Thyroid gland (tissue), 4 donors: ENCODE results near the gene CEP250. TPM values are rescaled to one million over a fixed set of nuclear protein-coding genes. Genes with fewer than 3 reads are reported as not detected.

Source experiments
- DNase-seq, 2 donors: peaks; one replicate each; pipeline ENCODE4 v3.0.0-alpha.2; 2019
- H3K27ac ChIP-seq, 3 donors: fragments of 200-600 bp; sonication (generic); 1 replicate in 2 of 3; 2 replicates in 1 of 3; pipeline ENCODE4 v1.5.1; 2016 to 2019; ENCODE audit warnings: mild to moderate bottlenecking in 1 of 3, moderate library complexity in 1 of 3
- H3K27me3 ChIP-seq: fragments of 200-600 bp; sonication (generic); one replicate; pipeline ENCODE4 v1.5.1; 2019
- H3K36me3 ChIP-seq, 2 donors: fragments of 200-600 bp; sonication (generic); one replicate each; pipeline ENCODE4 v1.5.1; 2016 to 2019
- H3K4me1 ChIP-seq, 2 donors: fragments of 200-600 bp; sonication (generic); one replicate each; pipeline ENCODE4 v1.5.1; 2017 to 2019
- H3K4me3 ChIP-seq, 3 donors: fragments of 200-600 bp; sonication (generic); replicated peaks in 1 of 3; 1 replicate in 2 of 3; 2 replicates in 1 of 3; pipeline ENCODE4 v1.5.1; 2016; ENCODE audit warnings: mild to moderate bottlenecking in 1 of 3
- H3K9me3 ChIP-seq: fragments of 200-600 bp; sonication (generic); one replicate; pipeline ENCODE4 v1.5.1; 2017
- POLR2A ChIP-seq, 2 donors: fragments of 450-650 bp; IDR thresholded peaks; one replicate each; pipeline ENCODE4 v1.6.1; 2017; ENCODE audit warnings: antibody characterized with exemption in 2 of 2, mild to moderate bottlenecking in 2 of 2, moderate library complexity in 1 of 2
- WGBS, 2 donors: methylation state at CpG; one replicate each; pipeline ENCODE4 v1.1.5; 2017; 5-methylcytosine and 5-hydroxymethylcytosine counted together
- intact Hi-C: fragments of 100-400 bp; cut with DNase I; formaldehyde crosslinking; loops from one replicate; pipeline ENCODE4 v1.15.1; 2023
- total RNA-seq, 4 donors: library from RNA; depleted of rRNA; stranded (reverse); fragments of >200 nt; gene quantifications; one replicate each; pipeline ENCODE4 v1.2.3, GENCODE V29; 2016
- TF ChIP-seq, protein P1 (sequence below), 6 experiments: fragments of 200-600 bp in 3 of 6; fragments of 450-650 bp in 3 of 6; sonication (generic) in 3 of 6; IDR thresholded peaks; one replicate each; pipeline ENCODE4 v1.5.1; 2016 to 2019; ENCODE audit warnings: antibody characterized with exemption in 6 of 6, mild to moderate bottlenecking in 2 of 6, inconsistent platforms in 1 of 6, moderate library complexity in 1 of 6

The CEP250 gene
- total RNA-seq, 4 donors from 2014 or later = 17.5 to 198 (median 34.8) TPM

DNA sequence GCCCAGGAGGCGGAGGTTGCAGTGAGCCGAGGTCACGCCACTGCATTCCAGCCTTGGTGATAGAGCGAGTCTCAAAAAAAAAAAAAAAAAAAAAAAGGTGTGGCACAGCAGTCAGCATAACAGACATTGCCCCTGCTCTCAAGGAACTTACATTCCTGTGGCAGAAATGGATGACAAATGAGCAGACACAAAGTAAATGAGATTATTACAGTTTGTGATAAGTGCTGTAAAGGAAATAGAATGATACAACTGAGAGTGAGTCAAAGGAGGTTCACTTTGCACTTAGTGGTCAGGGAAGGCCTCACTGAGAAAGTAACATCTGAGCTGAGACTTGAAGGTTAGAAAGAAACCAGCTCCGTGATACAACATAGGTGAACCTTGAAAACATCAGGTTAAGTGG is 36.4 kb downstream of the CEP250 start:
- Histone ChIP-seq H3K4me1 (no peaks in the 10 kb centered on the region), H3K27ac (no peak overlapping the region), H3K36me3 (peaks cover 43 to 46% of the 10 kb centered on the region in 2 donors), H3K4me3 (no peak overlapping the region), H3K9me3 (no peaks in the 10 kb centered on the region), H3K27me3 (no peaks in the 10 kb centered on the region)
- no peak for DNase-seq
- 94 to 96% methylated on average over 5 of the region's 5 CpGs for WGBS, 2 donors
- intact Hi-C loops = no loop called here
- TF ChIP-seq POLR2A (IDR thresholded peaks at IDR 0.05) = no peak
- TF ChIP-seq, protein P1, sequence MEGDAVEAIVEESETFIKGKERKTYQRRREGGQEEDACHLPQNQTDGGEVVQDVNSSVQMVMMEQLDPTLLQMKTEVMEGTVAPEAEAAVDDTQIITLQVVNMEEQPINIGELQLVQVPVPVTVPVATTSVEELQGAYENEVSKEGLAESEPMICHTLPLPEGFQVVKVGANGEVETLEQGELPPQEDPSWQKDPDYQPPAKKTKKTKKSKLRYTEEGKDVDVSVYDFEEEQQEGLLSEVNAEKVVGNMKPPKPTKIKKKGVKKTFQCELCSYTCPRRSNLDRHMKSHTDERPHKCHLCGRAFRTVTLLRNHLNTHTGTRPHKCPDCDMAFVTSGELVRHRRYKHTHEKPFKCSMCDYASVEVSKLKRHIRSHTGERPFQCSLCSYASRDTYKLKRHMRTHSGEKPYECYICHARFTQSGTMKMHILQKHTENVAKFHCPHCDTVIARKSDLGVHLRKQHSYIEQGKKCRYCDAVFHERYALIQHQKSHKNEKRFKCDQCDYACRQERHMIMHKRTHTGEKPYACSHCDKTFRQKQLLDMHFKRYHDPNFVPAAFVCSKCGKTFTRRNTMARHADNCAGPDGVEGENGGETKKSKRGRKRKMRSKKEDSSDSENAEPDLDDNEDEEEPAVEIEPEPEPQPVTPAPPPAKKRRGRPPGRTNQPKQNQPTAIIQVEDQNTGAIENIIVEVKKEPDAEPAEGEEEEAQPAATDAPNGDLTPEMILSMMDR (IDR thresholded peaks at IDR 0.05) = no peak

DNA sequence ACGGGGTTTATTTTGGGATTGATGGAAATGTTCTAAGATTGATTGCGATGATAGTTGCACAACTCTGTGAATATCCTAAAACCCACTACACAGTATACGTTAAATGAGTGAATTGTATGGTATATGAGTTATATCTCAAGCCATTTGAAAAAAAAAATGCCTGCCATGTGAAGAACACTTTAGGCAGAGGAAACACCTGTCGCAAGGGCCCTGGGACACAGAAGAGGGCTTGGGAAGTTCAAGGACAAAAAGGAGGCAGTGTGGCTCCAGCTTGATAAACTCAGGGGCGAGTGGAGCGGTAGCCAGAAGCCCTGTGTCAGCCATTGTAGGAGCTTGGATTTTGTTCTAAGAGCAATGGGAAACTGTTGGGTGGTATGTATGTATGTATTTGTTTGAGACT is 37.0 kb downstream of the CEP250 start:
- TF ChIP-seq POLR2A (IDR thresholded peaks at IDR 0.05) = no peak
- TF ChIP-seq, protein P1 (IDR thresholded peaks at IDR 0.05) = no peak
- DNase-seq = no peak
- Histone ChIP-seq H3K4me3 (no peak overlapping the region), H3K27ac (no peak overlapping the region), H3K36me3 (peaks cover 41 to 46% of the 10 kb centered on the region in 2 donors), H3K27me3 (no peaks in the 10 kb centered on the region), H3K4me1 (no peaks in the 10 kb centered on the region), H3K9me3 (no peaks in the 10 kb centered on the region)
- intact Hi-C loops = no loop called here
- 97% methylated on average over 6 of the region's 6 CpGs for WGBS, 2 donors

DNA sequence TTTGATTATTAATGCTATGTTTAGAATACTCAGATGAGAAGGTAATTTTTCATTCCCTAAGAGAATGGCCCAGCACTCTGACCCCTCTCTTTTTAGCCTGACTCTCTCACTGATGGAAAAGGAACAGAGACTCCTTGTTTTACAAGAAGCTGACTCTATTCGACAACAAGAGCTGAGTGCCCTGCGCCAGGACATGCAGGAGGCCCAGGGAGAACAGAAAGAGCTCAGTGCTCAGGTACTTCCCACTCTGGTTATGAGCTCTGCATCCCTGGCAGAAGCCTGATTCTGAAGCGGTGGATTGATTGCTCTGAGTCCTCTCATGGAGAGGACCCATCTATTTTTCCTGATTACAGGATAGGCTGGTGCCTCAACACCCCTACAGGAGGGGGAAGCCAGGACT is 41.1 kb downstream of the CEP250 start:
- DNase-seq = no peak
- Histone ChIP-seq H3K4me1 (no peaks in the 10 kb centered on the region), H3K36me3 (peaks cover 36 to 67% of the 10 kb centered on the region in 2 donors), H3K27ac (no peak overlapping the region), H3K27me3 (no peaks in the 10 kb centered on the region), H3K4me3 (no peak overlapping the region), H3K9me3 (no peaks in the 10 kb centered on the region)
- 91 to 93% methylated on average over 3 of the region's 3 CpGs for WGBS, 2 donors
- TF ChIP-seq, protein P1 (IDR thresholded peaks at IDR 0.05) = no peak
- TF ChIP-seq POLR2A (IDR thresholded peaks at IDR 0.05) = no peak
- intact Hi-C loops = no loop called here

DNA sequence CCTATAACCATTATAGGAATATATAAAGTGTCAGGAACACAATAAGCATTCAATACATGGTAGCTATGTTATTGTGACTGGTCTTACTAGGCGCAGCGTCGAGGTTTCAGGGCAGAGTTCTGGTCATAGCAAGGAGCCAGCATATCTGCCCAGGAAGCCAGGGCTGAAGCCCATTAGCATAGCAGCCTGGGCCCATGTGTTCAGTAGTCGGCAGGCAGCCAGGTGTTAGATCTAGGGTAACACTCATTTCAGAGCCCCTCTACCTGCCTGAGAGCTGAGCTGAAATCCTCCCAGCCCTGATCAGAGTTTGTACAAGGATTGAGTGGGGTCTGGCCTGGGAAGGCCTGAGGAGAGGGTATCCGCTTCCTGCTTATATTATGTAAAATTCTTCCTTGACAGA is 41.9 kb downstream of the CEP250 start:
- H3K4me1 ChIP-seq = no peaks in the 10 kb centered on the region
- TF ChIP-seq POLR2A (IDR thresholded peaks at IDR 0.05) = no peak
- TF ChIP-seq, protein P1 (IDR thresholded peaks at IDR 0.05) = no peak
- intact Hi-C loops = no loop called here
- no peak overlapping the region for H3K4me3 ChIP-seq
- WGBS, 2 donors = 89 to 98% methylated on average over 4 to 5 of the region's 5 CpGs
- no peaks in the 10 kb centered on the region for H3K9me3 ChIP-seq
- no peaks in the 10 kb centered on the region for H3K27me3 ChIP-seq
- peaks cover 34 to 66% of the 10 kb centered on the region in 2 donors for H3K36me3 ChIP-seq
- DNase-seq = no peak
- no peak overlapping the region for H3K27ac ChIP-seq

DNA sequence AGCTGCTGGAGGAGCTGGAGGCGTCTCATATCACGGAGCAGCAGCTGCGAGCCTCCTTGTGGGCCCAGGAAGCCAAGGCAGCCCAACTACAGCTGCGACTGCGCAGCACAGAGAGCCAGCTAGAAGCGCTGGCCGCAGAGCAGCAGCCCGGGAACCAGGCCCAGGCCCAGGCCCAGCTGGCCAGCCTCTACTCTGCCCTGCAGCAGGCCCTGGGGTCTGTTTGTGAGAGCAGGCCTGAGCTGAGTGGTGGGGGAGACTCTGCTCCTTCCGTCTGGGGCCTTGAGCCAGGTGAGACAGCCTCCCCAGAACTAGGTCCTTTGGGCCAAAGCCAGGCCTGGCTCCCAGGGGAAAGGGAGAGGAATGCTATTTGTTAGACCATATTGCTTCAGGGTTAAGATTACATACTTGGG is 42.4 kb downstream of the CEP250 start:
- Histone ChIP-seq H3K4me1 (no peaks in the 10 kb centered on the region), H3K4me3 (no peak overlapping the region), H3K9me3 (no peaks in the 10 kb centered on the region), H3K36me3 (peaks cover 38 to 68% of the 10 kb centered on the region in 2 donors), H3K27me3 (no peaks in the 10 kb centered on the region), H3K27ac (no peak overlapping the region)
- WGBS, 2 donors = 80 to 88% methylated on average over 6 to 7 of the region's 9 CpGs
- intact Hi-C loops = no loop called here
- TF ChIP-seq, protein P1 (IDR thresholded peaks at IDR 0.05) = no peak
- TF ChIP-seq POLR2A (IDR thresholded peaks at IDR 0.05) = no peak
- peak in 1 of 2 donors; percentile 6 for DNase-seq
